Measurements from ENCODE around the gene IMPG2.
"Not testable (repeated sequence)": the region's sequence is repeated elsewhere in the genome, so short reads cannot be mapped to it uniquely, and the experiment has no call there.

IMPG2 gene

GRCh38 chr3:101308147-101308772 lies 12.1 kb downstream of the IMPG2 start:
- CTCF ChIA-PET; H3K4me3 ChIP-seq (ENCODE audit: low read depth, low read length); H3K36me3 ChIP-seq (ENCODE audit: control insufficient read depth in 2 of 2, insufficient read depth in 1 of 2, low read length in 2 of 2); H3K27ac ChIP-seq (ENCODE audit: extremely low read depth, low read depth, low read length); H3K4me1 ChIP-seq (ENCODE audit: control insufficient read depth, insufficient read depth, low read length); POLR2A ChIA-PET; H3K9me3 ChIP-seq (ENCODE audit: control insufficient read depth, insufficient read depth, low read depth, low read length): not testable (repeated sequence)
- peak; percentile 68; the same call in 1 of the 2 replicates for TF ChIP-seq TRIM28 (IDR thresholded peaks at IDR 0.05; ENCODE audit: borderline replicate concordance, low read length)
- TF ChIP-seq ZNF585B (tag by site-specific recombination; IDR thresholded peaks at IDR 0.05) = peak; percentile 58
- peak; percentile 95 for TF ChIP-seq SETDB1 (IDR thresholded peaks at IDR 0.05; ENCODE audit: insufficient read length, low read length)

GRCh38 chr3:101303836-101304235 lies 16.5 kb downstream of the IMPG2 start:
- no peaks in the 10 kb centered on the region for H3K4me1 ChIP-seq (ENCODE audit: control insufficient read depth, insufficient read depth, low read length)
- H3K27ac ChIP-seq (ENCODE audit: extremely low read depth, low read depth, low read length) = no peak overlapping the region
- POLR2A ChIA-PET = no interaction called here
- TF ChIP-seq SCRT1 (tag by site-specific recombination; IDR thresholded peaks at IDR 0.05; ENCODE audit: borderline replicate concordance) (no peak), KLF10 (tag by site-specific recombination; IDR thresholded peaks at IDR 0.05) (no peak), ZNF155 (tag by site-specific recombination; IDR thresholded peaks at IDR 0.05) (no peak), SETDB1 (IDR thresholded peaks at IDR 0.05; ENCODE audit: insufficient read length, low read length) (no peak), ZNF521 (tag by site-specific recombination; IDR thresholded peaks at IDR 0.05) (no peak), ZNF610 (tag by site-specific recombination; IDR thresholded peaks at IDR 0.05; ENCODE audit: borderline replicate concordance) (no peak), ZNF830 (tag by site-specific recombination; IDR thresholded peaks at IDR 0.05; ENCODE audit: low read depth) (no peak), ATF2 (tag by site-specific recombination; IDR thresholded peaks at IDR 0.05; ENCODE audit: low read depth) (no peak), ZNF184 (tag by site-specific recombination; IDR thresholded peaks at IDR 0.05) (no peak), ZSCAN5A (tag by site-specific recombination; IDR thresholded peaks at IDR 0.05) (no peak), ZNF629 (tag by site-specific recombination; IDR thresholded peaks at IDR 0.05) (no peak), ZNF391 (tag by site-specific recombination; IDR thresholded peaks at IDR 0.05; ENCODE audit: borderline replicate concordance, low read depth) (no peak), CTCF (tag by site-specific recombination; IDR thresholded peaks at IDR 0.05) (no peak), ZNF48 (tag by site-specific recombination; IDR thresholded peaks at IDR 0.05) (no peak), ZBTB8A (tag by site-specific recombination; IDR thresholded peaks at IDR 0.05) (no peak), ZNF19 (tag by site-specific recombination; IDR thresholded peaks at IDR 0.05; ENCODE audit: low read depth) (no peak)
- TF ChIP-seq, protein P1, sequence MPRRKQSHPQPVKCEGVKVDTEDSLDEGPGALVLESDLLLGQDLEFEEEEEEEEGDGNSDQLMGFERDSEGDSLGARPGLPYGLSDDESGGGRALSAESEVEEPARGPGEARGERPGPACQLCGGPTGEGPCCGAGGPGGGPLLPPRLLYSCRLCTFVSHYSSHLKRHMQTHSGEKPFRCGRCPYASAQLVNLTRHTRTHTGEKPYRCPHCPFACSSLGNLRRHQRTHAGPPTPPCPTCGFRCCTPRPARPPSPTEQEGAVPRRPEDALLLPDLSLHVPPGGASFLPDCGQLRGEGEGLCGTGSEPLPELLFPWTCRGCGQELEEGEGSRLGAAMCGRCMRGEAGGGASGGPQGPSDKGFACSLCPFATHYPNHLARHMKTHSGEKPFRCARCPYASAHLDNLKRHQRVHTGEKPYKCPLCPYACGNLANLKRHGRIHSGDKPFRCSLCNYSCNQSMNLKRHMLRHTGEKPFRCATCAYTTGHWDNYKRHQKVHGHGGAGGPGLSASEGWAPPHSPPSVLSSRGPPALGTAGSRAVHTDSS (tag by site-specific recombination; IDR thresholded peaks at IDR 0.05) = no peak
- TF ChIP-seq, protein P2, sequence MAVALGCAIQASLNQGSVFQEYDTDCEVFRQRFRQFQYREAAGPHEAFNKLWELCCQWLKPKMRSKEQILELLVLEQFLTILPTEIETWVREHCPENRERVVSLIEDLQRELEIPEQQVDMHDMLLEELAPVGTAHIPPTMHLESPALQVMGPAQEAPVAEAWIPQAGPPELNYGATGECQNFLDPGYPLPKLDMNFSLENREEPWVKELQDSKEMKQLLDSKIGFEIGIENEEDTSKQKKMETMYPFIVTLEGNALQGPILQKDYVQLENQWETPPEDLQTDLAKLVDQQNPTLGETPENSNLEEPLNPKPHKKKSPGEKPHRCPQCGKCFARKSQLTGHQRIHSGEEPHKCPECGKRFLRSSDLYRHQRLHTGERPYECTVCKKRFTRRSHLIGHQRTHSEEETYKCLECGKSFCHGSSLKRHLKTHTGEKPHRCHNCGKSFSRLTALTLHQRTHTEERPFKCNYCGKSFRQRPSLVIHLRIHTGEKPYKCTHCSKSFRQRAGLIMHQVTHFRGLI (tag by site-specific recombination; IDR thresholded peaks at IDR 0.05) = no peak
- TF ChIP-seq, protein P3, sequence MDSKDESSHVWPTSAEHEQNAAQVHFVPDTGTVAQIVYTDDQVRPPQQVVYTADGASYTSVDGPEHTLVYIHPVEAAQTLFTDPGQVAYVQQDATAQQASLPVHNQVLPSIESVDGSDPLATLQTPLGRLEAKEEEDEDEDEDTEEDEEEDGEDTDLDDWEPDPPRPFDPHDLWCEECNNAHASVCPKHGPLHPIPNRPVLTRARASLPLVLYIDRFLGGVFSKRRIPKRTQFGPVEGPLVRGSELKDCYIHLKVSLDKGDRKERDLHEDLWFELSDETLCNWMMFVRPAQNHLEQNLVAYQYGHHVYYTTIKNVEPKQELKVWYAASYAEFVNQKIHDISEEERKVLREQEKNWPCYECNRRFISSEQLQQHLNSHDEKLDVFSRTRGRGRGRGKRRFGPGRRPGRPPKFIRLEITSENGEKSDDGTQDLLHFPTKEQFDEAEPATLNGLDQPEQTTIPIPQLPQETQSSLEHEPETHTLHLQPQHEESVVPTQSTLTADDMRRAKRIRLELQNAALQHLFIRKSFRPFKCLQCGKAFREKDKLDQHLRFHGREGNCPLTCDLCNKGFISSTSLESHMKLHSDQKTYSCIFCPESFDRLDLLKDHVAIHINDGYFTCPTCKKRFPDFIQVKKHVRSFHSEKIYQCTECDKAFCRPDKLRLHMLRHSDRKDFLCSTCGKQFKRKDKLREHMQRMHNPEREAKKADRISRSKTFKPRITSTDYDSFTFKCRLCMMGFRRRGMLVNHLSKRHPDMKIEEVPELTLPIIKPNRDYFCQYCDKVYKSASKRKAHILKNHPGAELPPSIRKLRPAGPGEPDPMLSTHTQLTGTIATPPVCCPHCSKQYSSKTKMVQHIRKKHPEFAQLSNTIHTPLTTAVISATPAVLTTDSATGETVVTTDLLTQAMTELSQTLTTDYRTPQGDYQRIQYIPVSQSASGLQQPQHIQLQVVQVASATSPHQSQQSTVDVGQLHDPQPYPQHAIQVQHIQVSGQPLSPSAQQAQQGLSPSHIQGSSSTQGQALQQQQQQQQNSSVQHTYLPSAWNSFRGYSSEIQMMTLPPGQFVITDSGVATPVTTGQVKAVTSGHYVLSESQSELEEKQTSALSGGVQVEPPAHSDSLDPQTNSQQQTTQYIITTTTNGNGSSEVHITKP (tag by site-specific recombination; IDR thresholded peaks at IDR 0.05) = no peak
- H3K9me3 ChIP-seq (ENCODE audit: control insufficient read depth, insufficient read depth, low read depth, low read length) = no peaks in the 10 kb centered on the region
- H3K36me3 ChIP-seq (ENCODE audit: control insufficient read depth in 2 of 2, insufficient read depth in 1 of 2, low read length in 2 of 2) = no peaks in the 10 kb centered on the region
- H3K4me3 ChIP-seq (ENCODE audit: low read depth, low read length) = no peak overlapping the region
- CTCF ChIA-PET = no interaction called here

All from HEK293 (cell line).